GM23338 (cell line): ENCODE data around the gene NDFIP1. TPM values are rescaled to one million over a fixed set of nuclear protein-coding genes. Genes with fewer than 3 reads are reported as not detected.

Experiments used
- ATAC-seq: fragments of 200-7000 bp; cut with Tn5 transposase; 3 replicates; pipeline ENCODE4 v1.9.1; 2020
- DNase-seq: peaks from one replicate; pipeline ENCODE4 v3.0.0-alpha.2; 2015; ENCODE audit warnings: low spot score
- H2AFZ ChIP-seq: fragments of 200-600 bp; sonication (generic); 2 replicates; pipeline ENCODE4 v1.8.0; 2016; ENCODE audit warnings: antibody characterized with exemption, mild to moderate bottlenecking, moderate library complexity
- H3F3A ChIP-seq: fragments of 200-600 bp; sonication (generic); replicated peaks from 2 replicates; pipeline ENCODE4 v1.8.0; 2017; ENCODE audit warnings: antibody characterized with exemption, mixed run types, low read depth
- H3K27ac ChIP-seq: fragments of 200-600 bp; sonication (generic); 2 replicates; pipeline ENCODE4 v1.6.1; 2016; ENCODE audit warnings: low read depth
- H3K27me3 ChIP-seq: fragments of 200-600 bp; sonication (generic); 2 replicates; pipeline ENCODE4 v1.8.0; 2016; ENCODE audit warnings: mild to moderate bottlenecking, mixed run types, moderate library complexity; ENCODE audit not compliant: insufficient read depth
- H3K36me3 ChIP-seq: fragments of 200-600 bp; sonication (generic); 2 replicates; pipeline ENCODE4 v1.8.0; 2016; ENCODE audit warnings: mild to moderate bottlenecking; ENCODE audit not compliant: insufficient read depth
- H3K4me1 ChIP-seq: fragments of 200-600 bp; sonication (generic); 2 replicates; pipeline ENCODE4 v1.8.0; 2016; ENCODE audit warnings: mild to moderate bottlenecking, moderate library complexity; ENCODE audit not compliant: insufficient read depth
- H3K4me2 ChIP-seq: fragments of 200-600 bp; sonication (generic); 2 replicates; pipeline ENCODE4 v1.7.1; 2017; ENCODE audit warnings: mixed run types
- H3K4me3 ChIP-seq: fragments of 200-600 bp; sonication (generic); 2 replicates; pipeline ENCODE4 v1.6.1; 2016; ENCODE audit warnings: mixed run types
- H3K79me2 ChIP-seq: fragments of 200-600 bp; sonication (generic); replicated peaks from 2 replicates; pipeline ENCODE4 v1.8.0; 2017; ENCODE audit warnings: mild to moderate bottlenecking; ENCODE audit not compliant: insufficient read depth
- H3K9me2 ChIP-seq: fragments of 200-600 bp; sonication (generic); 2 replicates; pipeline ENCODE4 v1.8.0; 2017; ENCODE audit not compliant: insufficient read depth
- H4K20me1 ChIP-seq: fragments of 200-600 bp; sonication (generic); replicated peaks from 2 replicates; pipeline ENCODE4 v1.8.0; 2017; ENCODE audit warnings: mild to moderate bottlenecking; ENCODE audit not compliant: insufficient read depth
- H3K27ac Mint-ChIP-seq: 2 replicates; pipeline ENCODE4 v1.8.0; 2020; ENCODE audit warnings: inconsistent platforms, mild to moderate bottlenecking, moderate library complexity, mixed read lengths
- H3K27me3 Mint-ChIP-seq: 3 replicates; pipeline ENCODE4 v1.8.0; 2022; ENCODE audit warnings: low read depth, mild to moderate bottlenecking, moderate library complexity, mixed read lengths, inconsistent platforms; ENCODE audit not compliant: insufficient read depth, poor library complexity
- H3K36me3 Mint-ChIP-seq: 3 replicates; pipeline ENCODE4 v1.8.0; 2021; ENCODE audit warnings: low read depth, mild to moderate bottlenecking, inconsistent platforms, moderate library complexity, mixed read lengths
- H3K4me1 Mint-ChIP-seq: 3 replicates; pipeline ENCODE4 v1.8.0; 2020; ENCODE audit warnings: mild to moderate bottlenecking, inconsistent platforms, mixed read lengths
- H3K4me3 Mint-ChIP-seq: 3 replicates; pipeline ENCODE4 v1.8.0; 2021; ENCODE audit warnings: moderate library complexity, mild to moderate bottlenecking, inconsistent platforms, mixed read lengths
- H3K9me3 Mint-ChIP-seq: 3 replicates; pipeline ENCODE4 v1.8.0; 2020; ENCODE audit warnings: moderate library complexity, mild to moderate bottlenecking, inconsistent platforms, mixed read lengths
- CREB1 ChIP-seq: fragments of 250-450 bp; sonication (Bioruptor Pico); IDR thresholded peaks from 2 replicates; pipeline ENCODE4 v1.5.0; 2020; ENCODE audit warnings: low read depth, mild to moderate bottlenecking, moderate library complexity
- ETS1 ChIP-seq: IDR thresholded peaks from 2 replicates; pipeline ENCODE4 v1.6.1; 2016; ENCODE audit warnings: antibody characterized with exemption
- EZH2 ChIP-seq: fragments of 200-600 bp; sonication (generic); IDR thresholded peaks from one replicate; pipeline ENCODE4 v1.8.0; 2017; ENCODE audit warnings: antibody characterized with exemption, mild to moderate bottlenecking, low read depth; ENCODE audit not compliant: unreplicated experiment
- EZH2phosphoT487 ChIP-seq: fragments of 200-600 bp; sonication (generic); IDR thresholded peaks from one replicate; pipeline ENCODE4 v1.8.1; 2018; ENCODE audit warnings: antibody characterized with exemption; ENCODE audit not compliant: unreplicated experiment
- NANOG ChIP-seq: IDR thresholded peaks from 2 replicates; pipeline ENCODE4 v1.6.1; 2016; ENCODE audit warnings: antibody characterized with exemption, borderline replicate concordance
- STAT1 ChIP-seq: IDR thresholded peaks from one replicate; pipeline ENCODE4 v1.6.1; 2016; ENCODE audit warnings: antibody characterized with exemption; ENCODE audit not compliant: unreplicated experiment
- ZNF114 ChIP-seq: fragments of 250-450 bp; sonication (Bioruptor Pico); IDR thresholded peaks from 2 replicates; pipeline ENCODE4 v1.5.0; 2020; ENCODE audit warnings: mild to moderate bottlenecking, moderate library complexity
- ZNF462 ChIP-seq: fragments of 250-450 bp; sonication (Bioruptor Pico); IDR thresholded peaks from 2 replicates; pipeline ENCODE4 v1.5.0; 2020; ENCODE audit warnings: mild to moderate bottlenecking, moderate library complexity
- polyA plus RNA-seq: library from polyadenylated mRNA; unstranded; fragments of >200 nt; fragmentation: Nextera tagmentation; extraction: Ambion mirVana; gene quantifications from 2 replicates; pipeline ENCODE4 v1.2.1, GENCODE V29; 2016
- total RNA-seq: library from RNA; depleted of rRNA; stranded (reverse); fragments of >200 nt; shearing (Covaris generic); gene quantifications from 2 replicates; pipeline ENCODE4 v1.2.3, GENCODE V29; 2014
- TF ChIP-seq, protein P1 (sequence below), 2 experiments: fragments of 200-600 bp in 1 of 2; sonication (generic) in 1 of 2; conservative IDR thresholded peaks; 2 replicates each; pipeline versions ENCODE4 v1.5.1 to v1.6.1; 2016 to 2017; ENCODE audit warnings: antibody characterized with exemption in 2 of 2, low read depth in 2 of 2, mild to moderate bottlenecking in 2 of 2, moderate library complexity in 1 of 2

Gene NDFIP1
- total and polyA plus RNA-seq, 2 experiments from 2014 or later = 24.3 to 45.0 TPM

GRCh38 chr5:142132916-142133315, 24.3 kb downstream of the NDFIP1 start (continued):
- TF ChIP-seq ZNF462 (CRISPR knock-in tag) = no peak
- TF ChIP-seq EZH2phosphoT487 = no peak
- no peak for TF ChIP-seq ETS1

- H3K4me1 Mint-ChIP-seq = peaks cover 8% of the 10 kb centered on the region
- no peak for ATAC-seq
- TF ChIP-seq, protein P1, sequence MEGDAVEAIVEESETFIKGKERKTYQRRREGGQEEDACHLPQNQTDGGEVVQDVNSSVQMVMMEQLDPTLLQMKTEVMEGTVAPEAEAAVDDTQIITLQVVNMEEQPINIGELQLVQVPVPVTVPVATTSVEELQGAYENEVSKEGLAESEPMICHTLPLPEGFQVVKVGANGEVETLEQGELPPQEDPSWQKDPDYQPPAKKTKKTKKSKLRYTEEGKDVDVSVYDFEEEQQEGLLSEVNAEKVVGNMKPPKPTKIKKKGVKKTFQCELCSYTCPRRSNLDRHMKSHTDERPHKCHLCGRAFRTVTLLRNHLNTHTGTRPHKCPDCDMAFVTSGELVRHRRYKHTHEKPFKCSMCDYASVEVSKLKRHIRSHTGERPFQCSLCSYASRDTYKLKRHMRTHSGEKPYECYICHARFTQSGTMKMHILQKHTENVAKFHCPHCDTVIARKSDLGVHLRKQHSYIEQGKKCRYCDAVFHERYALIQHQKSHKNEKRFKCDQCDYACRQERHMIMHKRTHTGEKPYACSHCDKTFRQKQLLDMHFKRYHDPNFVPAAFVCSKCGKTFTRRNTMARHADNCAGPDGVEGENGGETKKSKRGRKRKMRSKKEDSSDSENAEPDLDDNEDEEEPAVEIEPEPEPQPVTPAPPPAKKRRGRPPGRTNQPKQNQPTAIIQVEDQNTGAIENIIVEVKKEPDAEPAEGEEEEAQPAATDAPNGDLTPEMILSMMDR (conservative IDR thresholded peaks at IDR 0.05; ENCODE audit: low read depth in 2 of 2) = no peak
- TF ChIP-seq NANOG (no peak), EZH2 (no peak), STAT1 (no peak), CREB1 (CRISPR knock-in tag) (no peak), ZNF114 (CRISPR knock-in tag) (no peak), ETS1 (no peak)
Observed at GRCh38 chr5:142133330-142134206, 25.0 kb downstream of the NDFIP1 start.

More at GRCh38 chr5:142133330-142134206, 25.0 kb downstream of the NDFIP1 start:
- H3K4me3 ChIP-seq = no peak overlapping the region
- H3K27ac ChIP-seq = no peak overlapping the region
- H3K27me3 ChIP-seq = no peaks in the 10 kb centered on the region
- DNase-seq = no peak
- no peaks in the 10 kb centered on the region for H3K9me2 ChIP-seq
- no peaks in the 10 kb centered on the region for H3K27me3 Mint-ChIP-seq
- H4K20me1 ChIP-seq = no peaks in the 10 kb centered on the region
- H3K36me3 Mint-ChIP-seq = peaks cover 16% of the 10 kb centered on the region; the same call in 2 of the 3 replicates
- H3F3A ChIP-seq = 0 out of 2 replicates have a peak, but pooled peaks cover 3% of the 10 kb centered on the region
- H3K27ac Mint-ChIP-seq = no peak overlapping the region
- no peaks in the 10 kb centered on the region for H3K36me3 ChIP-seq
- peaks cover 6% of the 10 kb centered on the region; the same call in 1 of the 2 replicates for H3K4me1 ChIP-seq
- peaks cover 23% of the 10 kb centered on the region for H3K79me2 ChIP-seq
- H2AFZ ChIP-seq = no peak overlapping the region
- no peaks in the 10 kb centered on the region for H3K9me3 Mint-ChIP-seq
- H3K4me2 ChIP-seq = no peak overlapping the region
- H3K4me3 Mint-ChIP-seq = no peak overlapping the region
